ENCODE measurements around the gene CXCL13.

Gene CXCL13

GRCh38 chr4:77586951-77587383 lies 18.7 kb upstream of the CXCL13 start:
- TF ChIP-seq, protein P1, sequence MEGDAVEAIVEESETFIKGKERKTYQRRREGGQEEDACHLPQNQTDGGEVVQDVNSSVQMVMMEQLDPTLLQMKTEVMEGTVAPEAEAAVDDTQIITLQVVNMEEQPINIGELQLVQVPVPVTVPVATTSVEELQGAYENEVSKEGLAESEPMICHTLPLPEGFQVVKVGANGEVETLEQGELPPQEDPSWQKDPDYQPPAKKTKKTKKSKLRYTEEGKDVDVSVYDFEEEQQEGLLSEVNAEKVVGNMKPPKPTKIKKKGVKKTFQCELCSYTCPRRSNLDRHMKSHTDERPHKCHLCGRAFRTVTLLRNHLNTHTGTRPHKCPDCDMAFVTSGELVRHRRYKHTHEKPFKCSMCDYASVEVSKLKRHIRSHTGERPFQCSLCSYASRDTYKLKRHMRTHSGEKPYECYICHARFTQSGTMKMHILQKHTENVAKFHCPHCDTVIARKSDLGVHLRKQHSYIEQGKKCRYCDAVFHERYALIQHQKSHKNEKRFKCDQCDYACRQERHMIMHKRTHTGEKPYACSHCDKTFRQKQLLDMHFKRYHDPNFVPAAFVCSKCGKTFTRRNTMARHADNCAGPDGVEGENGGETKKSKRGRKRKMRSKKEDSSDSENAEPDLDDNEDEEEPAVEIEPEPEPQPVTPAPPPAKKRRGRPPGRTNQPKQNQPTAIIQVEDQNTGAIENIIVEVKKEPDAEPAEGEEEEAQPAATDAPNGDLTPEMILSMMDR (IDR thresholded peaks at IDR 0.05; ENCODE audit: extremely low read depth, insufficient read depth, missing control alignments) = no peak
- in situ Hi-C loops (cut with MboI; ENCODE audit: low pct_unique_long_range_greater_than_20kb, low sequenced_read_pairs, unreplicated experiment) = no loop called here
- DNase-seq (ENCODE audit: low spot score) = peak; percentile 53

DNA sequence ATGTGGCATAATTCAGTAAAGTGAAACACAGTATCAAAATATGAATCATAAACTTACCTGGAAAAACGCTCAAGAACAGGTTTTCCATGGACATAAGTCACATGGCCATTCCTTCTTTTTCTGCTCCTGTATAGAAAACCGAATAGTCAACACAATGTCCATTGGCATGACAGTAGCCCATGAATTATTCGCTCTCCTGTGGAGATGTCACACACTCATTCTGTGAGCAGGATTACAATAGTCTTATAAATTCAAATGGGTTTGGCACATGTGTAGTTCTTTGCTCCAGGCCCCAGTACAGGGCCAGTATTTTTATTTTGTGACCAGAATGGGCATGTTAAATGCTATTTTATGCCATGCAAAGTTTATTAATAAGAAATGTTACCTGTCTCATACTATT lies 15.1 kb upstream of the CXCL13 start:
- in situ Hi-C loops (cut with MboI; ENCODE audit: low pct_unique_long_range_greater_than_20kb, low sequenced_read_pairs, unreplicated experiment) = no loop called here
- DNase-seq (ENCODE audit: low spot score) = no peak
- TF ChIP-seq, protein P1 (IDR thresholded peaks at IDR 0.05; ENCODE audit: extremely low read depth, insufficient read depth, missing control alignments) = no peak

GRCh38 chr4:77591532-77591931 lies 14.1 kb upstream of the CXCL13 start:
- TF ChIP-seq, protein P1 (IDR thresholded peaks at IDR 0.05; ENCODE audit: extremely low read depth, insufficient read depth, missing control alignments) = no peak
- no peak for DNase-seq (ENCODE audit: low spot score)
- in situ Hi-C loops (cut with MboI; ENCODE audit: low pct_unique_long_range_greater_than_20kb, low sequenced_read_pairs, unreplicated experiment) = no loop called here

GRCh38 chr4:77593101-77593500 lies 12.5 kb upstream of the CXCL13 start:
- TF ChIP-seq, protein P1 (IDR thresholded peaks at IDR 0.05; ENCODE audit: extremely low read depth, insufficient read depth, missing control alignments) = no peak
- DNase-seq (ENCODE audit: low spot score) = no peak
- in situ Hi-C loops (cut with MboI; ENCODE audit: low pct_unique_long_range_greater_than_20kb, low sequenced_read_pairs, unreplicated experiment) = no loop called here

DNA sequence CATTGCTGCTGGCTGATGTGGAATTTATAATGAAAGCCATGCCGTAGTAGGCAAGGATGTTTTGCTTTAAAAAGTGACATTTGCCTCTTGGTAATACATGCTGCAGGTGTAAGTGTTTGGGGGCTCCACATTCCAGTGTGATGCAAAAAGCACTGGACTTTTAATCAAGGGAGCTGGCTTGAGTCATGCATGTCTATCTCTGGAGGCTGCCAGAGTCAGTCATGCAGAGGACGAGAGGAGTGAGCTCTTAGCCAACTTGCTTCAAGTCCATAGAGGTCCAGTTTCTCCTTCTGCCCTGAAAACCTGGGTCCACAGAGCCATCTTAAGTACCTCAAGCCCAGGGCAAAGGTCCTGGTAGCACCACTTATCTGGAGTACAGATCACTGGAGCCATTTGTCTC lies 11.6 kb upstream of the CXCL13 start:
- in situ Hi-C loops (cut with MboI; ENCODE audit: low pct_unique_long_range_greater_than_20kb, low sequenced_read_pairs, unreplicated experiment) = no loop called here
- no peak for DNase-seq (ENCODE audit: low spot score)
- TF ChIP-seq, protein P1 (IDR thresholded peaks at IDR 0.05; ENCODE audit: extremely low read depth, insufficient read depth, missing control alignments) = no peak

DNA sequence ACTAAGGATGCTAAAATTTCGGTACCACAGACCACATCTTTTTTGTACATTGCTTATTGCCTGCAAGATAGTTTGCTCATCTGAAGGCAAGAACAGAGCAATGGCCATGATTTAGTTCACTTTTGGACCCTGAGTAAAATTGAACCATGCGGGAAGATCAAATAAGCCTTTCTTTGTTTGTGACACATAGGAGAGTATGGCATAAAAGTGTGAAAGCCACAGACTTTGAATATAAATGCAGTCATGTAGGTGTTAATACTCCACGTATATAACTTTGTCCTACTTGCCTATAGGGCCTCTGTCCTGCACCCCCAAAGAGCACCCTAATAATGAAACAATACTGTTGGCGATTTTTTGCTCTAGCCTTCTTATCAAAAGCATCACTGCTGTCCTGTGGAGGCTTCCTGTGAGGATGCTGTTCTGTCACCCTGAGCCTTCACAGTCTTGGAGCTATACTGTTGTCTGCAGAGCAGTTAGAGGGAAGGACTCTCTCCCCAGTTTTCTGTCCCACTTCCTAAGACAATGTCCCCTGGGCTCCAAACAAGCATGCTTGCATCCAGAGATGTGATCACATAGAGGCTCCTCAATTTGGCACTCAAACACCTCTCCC lies 10.2 kb upstream of the CXCL13 start:
- in situ Hi-C loops (cut with MboI; ENCODE audit: low pct_unique_long_range_greater_than_20kb, low sequenced_read_pairs, unreplicated experiment) = no loop called here
- TF ChIP-seq, protein P1 (IDR thresholded peaks at IDR 0.05; ENCODE audit: extremely low read depth, insufficient read depth, missing control alignments) = no peak
- no peak for DNase-seq (ENCODE audit: low spot score)
